SK-N-SH (cell line): ENCODE results near the gene PKM. TPM values are rescaled to one million over a fixed set of nuclear protein-coding genes. Genes with fewer than 3 reads are reported as not detected.
"Not testable (repeated sequence)": the region's sequence is repeated elsewhere in the genome, so short reads cannot be mapped to it uniquely, and the experiment has no call there.

Experiments
- CTCF ChIA-PET: fragments of 300-600, 350-600 bp; formaldehyde crosslinking; extraction: SDS; loops from one replicate; lab custom pipeline; 2021; lab: Yijun Ruan, JAX
- POLR2A ChIA-PET: fragments of 350-600 bp; sonication (Branson Sonifier 250); formaldehyde crosslinking; extraction: SDS; loops from one replicate; lab custom pipeline; 2020; ENCODE audit warnings: antibody characterized with exemption, inconsistent platforms; lab: Yijun Ruan, JAX
- DNase-seq: peaks from one replicate; pipeline ENCODE4 v3.0.0; 2012
- H2AFZ ChIP-seq: fragments of 200-600 bp; sonication (generic); 2 replicates; pipeline ENCODE4 v1.8.1; 2016; ENCODE audit warnings: antibody characterized with exemption, mild to moderate bottlenecking, low read depth
- H3F3A ChIP-seq: fragments of 200-600 bp; sonication (generic); replicated peaks from 2 replicates; pipeline ENCODE3; 2016; ENCODE audit warnings: antibody characterized with exemption, mild to moderate bottlenecking; ENCODE audit not compliant: insufficient read depth
- H3K27ac ChIP-seq, 2 experiments: fragments of 200-500 bp in 1 of 2; fragments of 200-600 bp in 1 of 2; sonication (Bioruptor generic) in 1 of 2; sonication (generic), shearing (Covaris generic) in 1 of 2; 2 replicates each; pipeline versions ENCODE4 v1.5.1 to v1.6.1; 2014 to 2016; ENCODE audit warnings: low read depth in 2 of 2, inconsistent platforms in 1 of 2, low read length in 1 of 2, mild to moderate bottlenecking in 1 of 2, mixed read lengths in 1 of 2
- H3K27me3 ChIP-seq: fragments of 200-600 bp; sonication (generic), shearing (Covaris generic); 2 replicates; pipeline ENCODE4 v1.6.1; 2016; ENCODE audit warnings: mixed run types; ENCODE audit not compliant: insufficient read depth
- H3K36me3 ChIP-seq, 2 experiments: fragments of 200-500 bp in 1 of 2; fragments of 200-600 bp in 1 of 2; sonication (Bioruptor generic) in 1 of 2; sonication (generic) in 1 of 2; replicated peaks in 1 of 2; 2 replicates each; pipeline versions ENCODE3 to v1.5.1; 2014 to 2016; ENCODE audit warnings: low read length in 1 of 2, mild to moderate bottlenecking in 1 of 2; ENCODE audit not compliant: insufficient read depth in 2 of 2, control insufficient read depth in 1 of 2
- H3K4me1 ChIP-seq, 2 experiments: fragments of 200-500 bp in 1 of 2; fragments of 200-600 bp in 1 of 2; sonication (Bioruptor generic) in 1 of 2; sonication (generic), shearing (Covaris generic) in 1 of 2; 2 replicates each; pipeline versions ENCODE4 v1.5.1 to v1.6.1; 2014 to 2016; ENCODE audit warnings: low read depth in 1 of 2, low read length in 1 of 2, mixed run types in 1 of 2; ENCODE audit not compliant: insufficient read depth in 2 of 2, control insufficient read depth in 1 of 2
- H3K4me2 ChIP-seq: fragments of 200-600 bp; sonication (generic), shearing (Covaris generic); 2 replicates; pipeline ENCODE4 v1.6.1; 2017; ENCODE audit warnings: mixed run types
- H3K4me3 ChIP-seq, 2 experiments: fragments of 200-500 bp in 1 of 2; fragments of 200-600 bp in 1 of 2; sonication (Bioruptor generic) in 1 of 2; sonication (generic), shearing (Covaris generic) in 1 of 2; 2 replicates each; pipeline versions ENCODE4 v1.5.1 to v1.8.1; 2014 to 2016; ENCODE audit warnings: low read depth in 2 of 2, inconsistent platforms in 1 of 2, low read length in 1 of 2, mild to moderate bottlenecking in 1 of 2, mixed read lengths in 1 of 2, moderate library complexity in 1 of 2
- H3K79me2 ChIP-seq: fragments of 200-600 bp; sonication (generic); 2 replicates; pipeline ENCODE4 v1.8.1; 2017; ENCODE audit warnings: mild to moderate bottlenecking; ENCODE audit not compliant: insufficient read depth
- H3K9ac ChIP-seq: fragments of 200-600 bp; sonication (generic); 2 replicates; pipeline ENCODE4 v1.6.1; 2017; ENCODE audit warnings: mixed run types
- H3K9me2 ChIP-seq: fragments of 200-600 bp; sonication (generic); 2 replicates; pipeline ENCODE4 v1.6.1; 2017; ENCODE audit warnings: mixed run types
- H3K9me3 ChIP-seq: fragments of 200-600 bp; sonication (generic); 2 replicates; pipeline ENCODE4 v1.6.1; 2017; ENCODE audit warnings: mixed run types, mild to moderate bottlenecking, moderate library complexity
- H4K20me1 ChIP-seq: fragments of 200-600 bp; sonication (generic); 2 replicates; pipeline ENCODE4 v1.6.1; 2017; ENCODE audit warnings: mild to moderate bottlenecking, mixed run types; ENCODE audit not compliant: insufficient read depth
- CTCF ChIP-seq: fragments of 200-600 bp; sonication (generic); IDR thresholded peaks from 2 replicates; pipeline ENCODE4 v1.6.1; 2017; ENCODE audit warnings: antibody characterized with exemption, mild to moderate bottlenecking, moderate library complexity
- ELF1 ChIP-seq: IDR thresholded peaks from 2 replicates; pipeline ENCODE4 v1.4.0; 2012
- FOXJ3 ChIP-seq: sonication (generic); formaldehyde crosslinking; IDR thresholded peaks from 2 replicates; pipeline ENCODE4 v1.5.1; 2020; ENCODE audit warnings: mild to moderate bottlenecking, missing genetic modification reagents
- GABPA ChIP-seq: IDR thresholded peaks from 2 replicates; pipeline ENCODE4 v1.4.0; 2012; ENCODE audit warnings: low read depth, mild to moderate bottlenecking
- JUND ChIP-seq: IDR thresholded peaks from 2 replicates; pipeline ENCODE4 v1.4.0; 2012
- MAX ChIP-seq: IDR thresholded peaks from 2 replicates; pipeline ENCODE4 v1.4.0; 2012; ENCODE audit warnings: low read depth
- MEF2A ChIP-seq: IDR thresholded peaks from 2 replicates; pipeline ENCODE4 v1.4.0; 2012; ENCODE audit warnings: low read depth, borderline replicate concordance
- MXI1 ChIP-seq: IDR thresholded peaks from 2 replicates; pipeline ENCODE4 v1.6.1; 2012; ENCODE audit warnings: mild to moderate bottlenecking, low read depth, low read length, improper control_type of control experiment
- PBX3 ChIP-seq: IDR thresholded peaks from 2 replicates; pipeline ENCODE4; 2012
- POLR2AphosphoS5 ChIP-seq: IDR thresholded peaks from 2 replicates; pipeline ENCODE4 v1.6.1; 2012; ENCODE audit warnings: low read depth, low read length
- RXRA ChIP-seq: IDR thresholded peaks from 2 replicates; pipeline ENCODE4 v1.4.0; 2012; ENCODE audit warnings: low read depth, mild to moderate bottlenecking, borderline replicate concordance
- TCF12 ChIP-seq: IDR thresholded peaks from 2 replicates; pipeline ENCODE4 v1.4.0; 2012
- USF1 ChIP-seq: IDR thresholded peaks from 2 replicates; pipeline ENCODE4 v1.4.0; 2012; ENCODE audit warnings: low read depth, borderline replicate concordance
- WGBS: methylation state at CpG from one replicate; pipeline ENCODE4 v1.1.6; 2017; ENCODE audit warnings: low lambda C conversion rate; 5-methylcytosine and 5-hydroxymethylcytosine counted together
- polyA plus RNA-seq, 3 experiments: library from polyadenylated mRNA; depleted of rRNA; stranded (reverse); fragments of >200 nt; gene quantifications; 2 replicates each; pipeline ENCODE4 v1.2.3, GENCODE V29; 2012
- TF ChIP-seq, protein P1 (sequence below): IDR thresholded peaks from 2 replicates; pipeline ENCODE4 v1.4.0; 2012; ENCODE audit warnings: low read depth, borderline replicate concordance

The PKM gene
- polyA plus RNA-seq, 1 of the 3 experiments (the other 2 are of a cell fraction), result 1,453 TPM

DNA sequence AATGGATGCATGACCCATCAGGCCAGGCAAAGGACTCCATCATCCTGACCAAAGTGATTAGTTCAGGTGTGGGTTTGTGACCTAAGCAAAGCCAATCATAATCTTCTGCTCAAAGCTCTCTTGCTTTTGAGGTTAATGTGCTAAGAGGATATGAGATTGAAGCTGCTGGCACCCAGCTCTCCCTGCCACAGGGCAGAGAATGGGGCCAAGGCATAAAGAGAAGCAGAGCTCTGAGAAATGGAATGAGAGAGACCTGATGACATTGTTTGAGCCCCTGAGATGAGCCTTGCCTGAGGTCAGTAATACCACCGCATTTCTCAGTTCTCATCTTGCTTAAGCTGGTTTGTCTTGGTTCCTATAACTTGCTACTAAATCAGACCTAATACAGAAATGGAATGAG lies 47.7 kb upstream of the PKM start:
- Histone ChIP-seq H3K4me1 (no peaks in the 10 kb centered on the region), H3K9me2 (no peaks in the 10 kb centered on the region), H3K4me2 (no peak overlapping the region), H3K9me3 (no peaks in the 10 kb centered on the region), H2AFZ (no peak overlapping the region), H3K27me3 (no peaks in the 10 kb centered on the region), H3K9ac (no peak overlapping the region), H4K20me1 (no peaks in the 10 kb centered on the region), H3K27ac (no peak overlapping the region), H3K4me3 (no peak overlapping the region), H3F3A (no peaks in the 10 kb centered on the region), H3K36me3 (no peaks in the 10 kb centered on the region), H3K79me2 (no peaks in the 10 kb centered on the region)
- POLR2A ChIA-PET, result no interaction called here
- CTCF ChIA-PET, result interaction anchor here (1.1 kb wide), 1 partner anchor 20 kb away, joined by 3 read pairs; no protein-coding TSS in a partner anchor
- TF ChIP-seq GABPA (no peak), JUND (no peak), TCF12 (no peak), RXRA (no peak), CTCF (no peak), FOXJ3 (no peak), POLR2AphosphoS5 (no peak)
- no peak for DNase-seq
- 80% methylated on average over 1 of the region's 1 CpG for WGBS

GRCh38 chr15:72276326-72276700 lies 45.3 kb upstream of the PKM start:
- H2AFZ ChIP-seq, result no peak overlapping the region
- CTCF ChIA-PET, result interaction anchor here (1.1 kb wide), 1 partner anchor 42 kb away, joined by 3 read pairs; no protein-coding TSS in a partner anchor

GRCh38 chr15:72275635-72276325 lies 44.8 kb upstream of the PKM start:
- H4K20me1 ChIP-seq, DNase-seq, H3K27me3 ChIP-seq, H3K9ac ChIP-seq, POLR2A ChIA-PET, H3K27ac ChIP-seq, H3F3A ChIP-seq, H3K36me3 ChIP-seq, H3K4me2 ChIP-seq, H3K4me3 ChIP-seq, H3K9me3 ChIP-seq, H2AFZ ChIP-seq, H3K9me2 ChIP-seq: not testable (repeated sequence)
- CTCF ChIA-PET, result interaction anchor here (1.1 kb wide), 1 partner anchor 42 kb away, joined by 3 read pairs; no protein-coding TSS in a partner anchor
- peaks cover 15% of the 10 kb centered on the region for H3K79me2 ChIP-seq
- peaks cover 1 to 12% of the 10 kb centered on the region in 2 experiments; a peak in 2 of 4 replicates for H3K4me1 ChIP-seq

More at GRCh38 chr15:72276326-72276700, 45.3 kb upstream of the PKM start:
- POLR2A ChIA-PET, result no interaction called here
- H3K4me1 ChIP-seq, result peaks cover 0 to 6% of the 10 kb centered on the region in 2 experiments; a peak in 2 of 4 replicates
- H3K36me3 ChIP-seq, result no peaks in the 10 kb centered on the region
- H3K79me2 ChIP-seq, result peaks cover 9% of the 10 kb centered on the region
- DNase-seq, result no peak
- H3K9me3 ChIP-seq, result no peaks in the 10 kb centered on the region
- no peaks in the 10 kb centered on the region for H3K27me3 ChIP-seq
- no peak overlapping the region for H3K27ac ChIP-seq
- TF ChIP-seq MXI1 (no peak), MAX (no peak), JUND (no peak), MEF2A (no peak), ELF1 (no peak), PBX3 (no peak), USF1 (no peak)
- TF ChIP-seq, protein P1, sequence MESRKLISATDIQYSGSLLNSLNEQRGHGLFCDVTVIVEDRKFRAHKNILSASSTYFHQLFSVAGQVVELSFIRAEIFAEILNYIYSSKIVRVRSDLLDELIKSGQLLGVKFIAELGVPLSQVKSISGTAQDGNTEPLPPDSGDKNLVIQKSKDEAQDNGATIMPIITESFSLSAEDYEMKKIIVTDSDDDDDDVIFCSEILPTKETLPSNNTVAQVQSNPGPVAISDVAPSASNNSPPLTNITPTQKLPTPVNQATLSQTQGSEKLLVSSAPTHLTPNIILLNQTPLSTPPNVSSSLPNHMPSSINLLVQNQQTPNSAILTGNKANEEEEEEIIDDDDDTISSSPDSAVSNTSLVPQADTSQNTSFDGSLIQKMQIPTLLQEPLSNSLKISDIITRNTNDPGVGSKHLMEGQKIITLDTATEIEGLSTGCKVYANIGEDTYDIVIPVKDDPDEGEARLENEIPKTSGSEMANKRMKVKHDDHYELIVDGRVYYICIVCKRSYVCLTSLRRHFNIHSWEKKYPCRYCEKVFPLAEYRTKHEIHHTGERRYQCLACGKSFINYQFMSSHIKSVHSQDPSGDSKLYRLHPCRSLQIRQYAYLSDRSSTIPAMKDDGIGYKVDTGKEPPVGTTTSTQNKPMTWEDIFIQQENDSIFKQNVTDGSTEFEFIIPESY, result no peak
- no peak overlapping the region for H3K4me2 ChIP-seq
- no peaks in the 10 kb centered on the region for H4K20me1 ChIP-seq
- H3K9ac ChIP-seq, result no peak overlapping the region
- H3K9me2 ChIP-seq, result no peaks in the 10 kb centered on the region
- no peak overlapping the region for H3K4me3 ChIP-seq
- no peaks in the 10 kb centered on the region for H3F3A ChIP-seq
